Endothelial cell of umbilical vein (primary cell): Measurements from ENCODE around the gene HSPA1A. TPM values are rescaled to one million over a fixed set of nuclear protein-coding genes. Genes with fewer than 3 reads are reported as not detected.
"Not testable (repeated sequence)": the region's sequence is repeated elsewhere in the genome, so short reads cannot be mapped to it uniquely, and the experiment has no call there.

Experiments
- BruUV-seq: library from RNA; stranded (reverse); fragments of 400-500 nt; replicated peaks from 2 replicates; lab custom pipeline; 2021; lab: Mats Ljungman, UMichigan
- CTCF ChIA-PET: fragments of 300-600, 350-600 bp; sonication (Branson Sonifier 250); formaldehyde crosslinking; loops from one replicate; lab custom pipeline; 2021; ENCODE audit warnings: antibody characterized with exemption, inconsistent platforms; lab: Charles Lee
- POLR2A ChIA-PET: fragments of 300-600, 350-600 bp; sonication (Branson Sonifier 250); formaldehyde crosslinking; loops from one replicate; lab custom pipeline; 2021; ENCODE audit warnings: antibody characterized with exemption, inconsistent platforms; lab: Charles Lee
- DNase-seq: peaks from one replicate; pipeline ENCODE4 v3.0.0-alpha.2; 2011; ENCODE audit warnings: low read depth, low spot score
- FAIRE-seq: peaks from 2 replicates; lab custom pipeline; 2011; peaks lifted over from hg19 to GRCh38; lab: Jason Lieb, UNC
- H2AFZ ChIP-seq: 2 replicates; pipeline ENCODE4 v1.6.0; 2012; ENCODE audit warnings: low read depth, low read length, control low read depth, inconsistent platforms
- H3K27ac ChIP-seq: 2 replicates; pipeline ENCODE4 v1.5.1; 2011; ENCODE audit warnings: low read depth, mild to moderate bottlenecking, control low read depth, low read length, moderate library complexity; ENCODE audit not compliant: insufficient read depth
- H3K27me3 ChIP-seq, 2 experiments: 2 replicates each; pipeline versions ENCODE4 v1.6.0 to v1.6.1; 2011; ENCODE audit warnings: low read length in 2 of 2, mixed read lengths in 1 of 2; ENCODE audit not compliant: control insufficient read depth in 2 of 2, insufficient read depth in 2 of 2
- H3K36me3 ChIP-seq, 2 experiments: 2 replicates in 1 of 2; 3 replicates in 1 of 2; pipeline ENCODE4 v1.5.1; 2011; ENCODE audit warnings: low read length in 2 of 2, mild to moderate bottlenecking in 1 of 2, moderate library complexity in 1 of 2; ENCODE audit not compliant: control insufficient read depth in 2 of 2, insufficient read depth in 2 of 2; ENCODE audit errors: extremely low read depth in 1 of 2
- H3K4me1 ChIP-seq: 3 replicates; pipeline ENCODE4 v1.5.1; 2011; ENCODE audit warnings: mild to moderate bottlenecking, low read length; ENCODE audit not compliant: control insufficient read depth, insufficient read depth; ENCODE audit errors: extremely low read depth
- H3K4me2 ChIP-seq: 2 replicates; pipeline ENCODE4 v1.6.1; 2011; ENCODE audit warnings: low read length, control low read depth, mixed read lengths; ENCODE audit not compliant: insufficient read depth
- H3K4me3 ChIP-seq, 3 experiments: fragments of 200-600 bp in 1 of 3; sonication (generic), shearing (Covaris generic) in 1 of 3; replicated peaks in 1 of 3; 2 replicates each; pipeline ENCODE4 v1.5.1; 2011 to 2016; ENCODE audit warnings: control low read depth in 3 of 3, low read length in 3 of 3, mild to moderate bottlenecking in 2 of 3, inconsistent platforms in 1 of 3, low read depth in 1 of 3, moderate library complexity in 1 of 3; ENCODE audit not compliant: insufficient read depth in 1 of 3
- H3K79me2 ChIP-seq: 2 replicates; pipeline ENCODE4 v1.6.0; 2012; ENCODE audit warnings: low read length, inconsistent platforms; ENCODE audit not compliant: control insufficient read depth, insufficient read depth
- H3K9ac ChIP-seq: replicated peaks from 2 replicates; pipeline ENCODE3; 2011; ENCODE audit warnings: low read length, control low read depth; ENCODE audit not compliant: insufficient read depth; ENCODE audit errors: extremely low read depth
- H3K9me1 ChIP-seq: replicated peaks from 3 replicates; pipeline ENCODE4 v1.6.0; 2011; ENCODE audit warnings: mild to moderate bottlenecking, low read length; ENCODE audit not compliant: control insufficient read depth, insufficient read depth; ENCODE audit errors: extremely low read depth
- H3K9me3 ChIP-seq: replicated peaks from 2 replicates; pipeline ENCODE4 v1.5.1; 2012; ENCODE audit warnings: low read length, inconsistent platforms; ENCODE audit not compliant: control insufficient read depth, insufficient read depth
- H4K20me1 ChIP-seq: replicated peaks from 2 replicates; pipeline ENCODE3; 2011; ENCODE audit warnings: mild to moderate bottlenecking, low read length; ENCODE audit not compliant: control insufficient read depth, insufficient read depth; ENCODE audit errors: extremely low read depth
- CTCF ChIP-seq, 2 donors: IDR thresholded peaks; 1 replicate in 1 of 2; 2 replicates in 1 of 2; pipeline ENCODE4 v1.5.1; 2011; ENCODE audit warnings: low read length in 2 of 2, mild to moderate bottlenecking in 2 of 2, moderate library complexity in 2 of 2, control low read depth in 1 of 2, inconsistent platforms in 1 of 2, low read depth in 1 of 2; ENCODE audit not compliant: insufficient read depth in 1 of 2; ENCODE audit errors: extremely low read depth in 1 of 2
- EZH2 ChIP-seq: IDR thresholded peaks from 2 replicates; pipeline ENCODE4 v1.6.1; 2012; ENCODE audit warnings: borderline replicate concordance, low read depth, mild to moderate bottlenecking, moderate library complexity, low read length, inconsistent platforms; ENCODE audit not compliant: severe bottlenecking
- FOS ChIP-seq: IDR thresholded peaks from 2 replicates; pipeline ENCODE4 v1.6.1; 2011; ENCODE audit warnings: mild to moderate bottlenecking, low read length, moderate library complexity, borderline replicate concordance; ENCODE audit not compliant: insufficient read depth
- GATA2 ChIP-seq: IDR thresholded peaks from 2 replicates; pipeline ENCODE4 v1.7.0; 2011; ENCODE audit warnings: low read depth, mild to moderate bottlenecking, moderate library complexity, mixed read lengths, low read length; ENCODE audit not compliant: insufficient read length, insufficient read depth
- JUN ChIP-seq: IDR thresholded peaks from 2 replicates; pipeline ENCODE4 v1.6.1; 2011; ENCODE audit warnings: borderline replicate concordance, low read depth; ENCODE audit not compliant: insufficient read length, insufficient read depth
- MAX ChIP-seq: IDR thresholded peaks from 2 replicates; pipeline ENCODE4 v1.6.1; 2011; ENCODE audit not compliant: insufficient read depth, insufficient read length
- MYC ChIP-seq: IDR thresholded peaks from one replicate; pipeline ENCODE4 v1.6.1; 2011; ENCODE audit warnings: mild to moderate bottlenecking, low read depth, low read length
- POLR2A ChIP-seq: IDR thresholded peaks from 2 replicates; pipeline ENCODE4 v1.6.1; 2012; ENCODE audit warnings: low read depth, mild to moderate bottlenecking, control low read depth, low read length
- POLR2AphosphoS5 ChIP-seq: IDR thresholded peaks from 2 replicates; pipeline ENCODE4 v1.6.1; 2012; ENCODE audit warnings: low read depth, mild to moderate bottlenecking, control low read depth, low read length, moderate library complexity; ENCODE audit not compliant: insufficient read depth
- dilution Hi-C: fragments of 300-500 bp; cut with MboI; formaldehyde crosslinking; loops from one replicate; pipeline ENCODE4 v1.15.0; 2019; ENCODE audit warnings: low sequenced_read_pairs; ENCODE audit not compliant: extremely low pct_ligation_motif_present
- intact Hi-C: fragments of 100-400 bp; cut with micrococcal nuclease; formaldehyde crosslinking; loops from one replicate; pipeline ENCODE4 v1.10.0; 2022
- polyA plus RNA-seq, 4 experiments: library from polyadenylated mRNA; depleted of rRNA in 3 of 4; stranded (reverse) in 3 of 4; unstranded in 1 of 4; fragments of >200 nt; gene quantifications; 2 replicates each; pipeline versions ENCODE4 v1.2.1 to v1.2.3, GENCODE V29; 2011 to 2012; ENCODE audit warnings: missing spikeins in 1 of 4
- total RNA-seq: library from RNA; stranded (reverse); gene quantifications from 2 replicates; pipeline ENCODE4 v1.2.3, GENCODE V29; 2021

The HSPA1A gene
- total and polyA plus RNA-seq, 2 donors (not counting 3 experiments of a cell fraction or from before 2014, with no cell fraction given) = 56.0 to 58.3 TPM

- CTCF ChIA-PET = interaction anchor here (1.0 to 3.2 kb wide), 7 partner anchors 27 to 181 kb away, joined by 3 to 11 read pairs (median 4); partner anchors contain the start of genes EHMT2 and HSPA1B
- BruUV-seq = TSS peak; percentile 67
- FAIRE-seq = peak; percentile 100
Observed at GRCh38 chr6:31862344-31863235, 47.2 kb downstream of the HSPA1A start, which contains the start of gene NEU1. TSS of gene NEU1 (minus strand) at chr6:31862821. CDS start at chr6:31862776, 45 bp downstream.

GRCh38 chr6:31864123-31864562, 48.8 kb downstream of the HSPA1A start:
- DNase-seq, dilution Hi-C loops, H3K27ac ChIP-seq: not testable (repeated sequence)

More at GRCh38 chr6:31862344-31863235, 47.2 kb downstream of the HSPA1A start, which contains the start of gene NEU1:
- Histone ChIP-seq H3K9ac (peak within 1 kb of the TSS; percentile 81), H3K9me1 (no peaks in the 10 kb centered on the region), H3K4me3 (peak within 1 kb of the TSS; percentile 71 to 88 (median 83)), H4K20me1 (no peaks in the 10 kb centered on the region), H2AFZ (peak within 1 kb of the TSS; percentile 89), H3K27me3 (no peaks in the 10 kb centered on the region), H3K27ac (peak within 1 kb of the TSS; percentile 77), H3K79me2 (peaks cover 4% of the 10 kb centered on the region), H3K36me3 (peaks cover 3 to 20% of the 10 kb centered on the region in 2 experiments), H3K9me3 (no peaks in the 10 kb centered on the region), H3K4me2 (peak within 1 kb of the TSS; percentile 82), H3K4me1 (peaks cover 7% of the 10 kb centered on the region)
- peak; percentile 100 for DNase-seq
- POLR2A ChIA-PET = interaction anchor here (0.6 to 1.6 kb wide), 12 partner anchors 13 to 1108 kb away, joined by 3 to 17 read pairs (median 4); partner anchors contain the start of genes EHMT2, HSPA1A, HSPA1B and HSPA1L
- intact Hi-C loops (loop anchor here (1.0 to 2.0 kb wide), 7 partner anchors 28 to 242 kb away; partner anchors contain the start of genes BAG6, HSPA1B, PRRC2A and ZBTB12), dilution Hi-C loops (no loop called here)
- TF ChIP-seq POLR2A (peak; percentile 99), EZH2 (no peak), FOS (peak; percentile 27), CTCF (IDR thresholded peaks at IDR 0.05; ENCODE audit: extremely low read depth in 1 of 2, insufficient read depth in 1 of 2, low read depth in 1 of 2, low read length in 2 of 2) (no peak), GATA2 (no peak), MYC (no peak), JUN (peak; percentile 57), MAX (peak; percentile 95), POLR2AphosphoS5 (peak; percentile 98)

More at GRCh38 chr6:31864123-31864562, 48.8 kb downstream of the HSPA1A start:
- intact Hi-C loops, H3K9me1 ChIP-seq, BruUV-seq, H3K9me3 ChIP-seq, H3K27me3 ChIP-seq, H3K4me1 ChIP-seq, H3K79me2 ChIP-seq, H4K20me1 ChIP-seq, FAIRE-seq: not testable (repeated sequence)
- Histone ChIP-seq H3K4me3 (peak overlapping the region in 2 of 3 experiments; percentile 57 to 83), H3K36me3 (peaks cover 3 to 17% of the 10 kb centered on the region in 2 experiments), H3K9ac (peak overlapping the region; percentile 49), H2AFZ (peak overlapping the region; percentile 89), H3K4me2 (peak overlapping the region; percentile 82)
- ChIA-PET POLR2A (interaction anchor here (0.5 to 1.6 kb wide), 2 partner anchors 25 to 258 kb away, joined by 3 read pairs; no protein-coding TSS in a partner anchor), CTCF (interaction anchor here (0.9 to 3.2 kb wide), 11 partner anchors 11 to 186 kb away, joined by 3 to 11 read pairs (median 4); partner anchors contain the start of genes HSPA1B and VARS1)
